ENCODE data around the gene ECHDC1. TPM values are rescaled to one million over a fixed set of nuclear protein-coding genes. Genes with fewer than 3 reads are reported as not detected.

The ECHDC1 gene
- total and polyA plus RNA-seq, 2 of the 8 experiments (the other 6 are each of a cell fraction or from before 2014, with no cell fraction given): 11.3 to 60.5 TPM

- Histone ChIP-seq H3K23ac (ENCODE audit: insufficient read length) (no peak overlapping the region), H2BK12ac (ENCODE audit: low read depth, low read length) (peak overlapping the region; percentile 89; the same call in 1 of the 2 replicates), H3K14ac (ENCODE audit: insufficient read length) (no peak overlapping the region), H3K79me1 (ENCODE audit: low read depth, low read length) (no peaks in the 10 kb centered on the region), H2AK5ac (ENCODE audit: low read depth, low read length) (no peak overlapping the region), H2BK120ac (replicated peaks; ENCODE audit: low read depth, low read length) (peak overlapping the region; percentile 59), H4K8ac (ENCODE audit: extremely low read depth, insufficient read depth, low read length) (no peak overlapping the region), H3K56ac (replicated peaks; ENCODE audit: insufficient read length, low read depth, low read length) (no peak overlapping the region), H3K9ac (replicated peaks in 1 of 4; ENCODE audit: extremely low read depth in 1 of 4, low read depth in 3 of 4, low read length in 3 of 4) (peak overlapping the region; percentile 14 to 90 (median 84); a peak in 4 of 7 replicates), H4K91ac (replicated peaks; ENCODE audit: insufficient read length, low read length) (no peak overlapping the region), H3K9me3 (ENCODE audit: insufficient read depth in 2 of 2, low read depth in 1 of 2, low read length in 1 of 2) (no peaks in the 10 kb centered on the region), H2BK5ac (ENCODE audit: low read depth, low read length) (0 out of 2 replicates have a peak overlapping the region, but pooled peaks have one; percentile 89), H3K36me3 (ENCODE audit: control insufficient read depth in 2 of 4, insufficient read depth in 4 of 4, low read length in 3 of 4) (no peaks in the 10 kb centered on the region), H3K18ac (ENCODE audit: extremely low read depth, low read length) (no peak overlapping the region), H3K4me2 (ENCODE audit: insufficient read depth in 1 of 2, low read depth in 2 of 2, low read length in 2 of 2) (peak overlapping the region; percentile 91 to 92), H3K4ac (replicated peaks; ENCODE audit: insufficient read length, low read depth, low read length) (no peak overlapping the region), H2AFZ (ENCODE audit: low read length) (0 out of 2 replicates have a peak overlapping the region, but pooled peaks have one; percentile 4), H2BK20ac (ENCODE audit: low read length) (peak overlapping the region; percentile 16; the same call in 1 of the 2 replicates), H3K27ac (ENCODE audit: low read depth, low read length) (no peak overlapping the region), H4K5ac (ENCODE audit: insufficient read length, low read depth, low read length) (no peak overlapping the region), H2BK15ac (ENCODE audit: low read length) (no peak overlapping the region; the same call in none of the 2 replicates), H3K4me3 (ENCODE audit: extremely low read depth in 1 of 4, insufficient read depth in 2 of 4, low read depth in 3 of 4, low read length in 4 of 4) (peak overlapping the region; percentile 73 to 92 (median 84)), H4K20me1 (replicated peaks in 1 of 2; ENCODE audit: control insufficient read depth in 1 of 2, insufficient read depth in 2 of 2, low read length in 2 of 2) (peaks cover 0 to 2% of the 10 kb centered on the region in 2 experiments), H3K4me1 (replicated peaks in 1 of 4; ENCODE audit: control insufficient read depth in 3 of 4, insufficient read depth in 4 of 4, low read length in 3 of 4) (peaks cover 0 to 7% (median 3%) of the 10 kb centered on the region in 4 experiments; a peak in 4 of 7 replicates), H3K27me3 (replicated peaks in 1 of 4; ENCODE audit: control insufficient read depth in 3 of 4, extremely low read depth in 1 of 4, insufficient read depth in 3 of 4, low read length in 3 of 4) (no peaks in the 10 kb centered on the region; a peak in 1 of 7 replicates), H3K79me2 (ENCODE audit: control insufficient read depth in 1 of 2, insufficient read depth in 2 of 2, low read length in 2 of 2) (peaks cover 3 to 70% of the 10 kb centered on the region in 2 experiments; a peak in 3 of 4 replicates), H3K23me2 (ENCODE audit: low read depth, low read length) (peaks cover 14% of the 10 kb centered on the region)
- POLR2A ChIA-PET (ENCODE audit: partially characterized antibody): interaction anchor here (0.8 to 2.2 kb wide), 5 partner anchors 10 to 78 kb away, joined by 3 to 24 read pairs (median 3); no protein-coding TSS in a partner anchor
- CTCF ChIA-PET (ENCODE audit: partially characterized antibody): interaction anchor here (0.6 to 1.9 kb wide), 6 partner anchors 11 to 63 kb away, joined by 3 to 6 read pairs (median 3); no protein-coding TSS in a partner anchor
- WGBS, 2 experiments (ENCODE audit: extremely low coverage in 1 of 2, insufficient coverage in 1 of 2, insufficient read length in 1 of 2, insufficient replicate concordance in 2 of 2, low coverage in 1 of 2, low lambda C conversion rate in 2 of 2, missing lambda C conversion rate in 1 of 2): 12% methylated on average over 10 of the region's 10 CpGs; no CpG with 5 or more reads in 1 of the 2 experiments
- DNase-seq (ENCODE audit: low read depth in 1 of 2, low spot score in 2 of 2) (no peak), FAIRE-seq (no peak)
- TF ChIP-seq SP1 (IDR thresholded peaks at IDR 0.05; ENCODE audit: low read depth, low read length): 0 out of 2 replicates have a peak, but pooled peaks have one; percentile 38
Measured at GRCh38 chr6:127342296-127342945, 988 bp downstream of the ECHDC1 start.
